Islet of Langerhans (tissue), 1 donor: Measurements from ENCODE around the gene TMEM69.
"Not testable (repeated sequence)": the region's sequence is repeated elsewhere in the genome, so short reads cannot be mapped to it uniquely, and the experiment has no call there.

Experiments
- FAIRE-seq: peaks from one replicate; lab custom pipeline; 2011; peaks lifted over from hg19 to GRCh38; lab: Jason Lieb, UNC

Gene TMEM69, protein sequence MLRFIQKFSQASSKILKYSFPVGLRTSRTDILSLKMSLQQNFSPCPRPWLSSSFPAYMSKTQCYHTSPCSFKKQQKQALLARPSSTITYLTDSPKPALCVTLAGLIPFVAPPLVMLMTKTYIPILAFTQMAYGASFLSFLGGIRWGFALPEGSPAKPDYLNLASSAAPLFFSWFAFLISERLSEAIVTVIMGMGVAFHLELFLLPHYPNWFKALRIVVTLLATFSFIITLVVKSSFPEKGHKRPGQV

DNA sequence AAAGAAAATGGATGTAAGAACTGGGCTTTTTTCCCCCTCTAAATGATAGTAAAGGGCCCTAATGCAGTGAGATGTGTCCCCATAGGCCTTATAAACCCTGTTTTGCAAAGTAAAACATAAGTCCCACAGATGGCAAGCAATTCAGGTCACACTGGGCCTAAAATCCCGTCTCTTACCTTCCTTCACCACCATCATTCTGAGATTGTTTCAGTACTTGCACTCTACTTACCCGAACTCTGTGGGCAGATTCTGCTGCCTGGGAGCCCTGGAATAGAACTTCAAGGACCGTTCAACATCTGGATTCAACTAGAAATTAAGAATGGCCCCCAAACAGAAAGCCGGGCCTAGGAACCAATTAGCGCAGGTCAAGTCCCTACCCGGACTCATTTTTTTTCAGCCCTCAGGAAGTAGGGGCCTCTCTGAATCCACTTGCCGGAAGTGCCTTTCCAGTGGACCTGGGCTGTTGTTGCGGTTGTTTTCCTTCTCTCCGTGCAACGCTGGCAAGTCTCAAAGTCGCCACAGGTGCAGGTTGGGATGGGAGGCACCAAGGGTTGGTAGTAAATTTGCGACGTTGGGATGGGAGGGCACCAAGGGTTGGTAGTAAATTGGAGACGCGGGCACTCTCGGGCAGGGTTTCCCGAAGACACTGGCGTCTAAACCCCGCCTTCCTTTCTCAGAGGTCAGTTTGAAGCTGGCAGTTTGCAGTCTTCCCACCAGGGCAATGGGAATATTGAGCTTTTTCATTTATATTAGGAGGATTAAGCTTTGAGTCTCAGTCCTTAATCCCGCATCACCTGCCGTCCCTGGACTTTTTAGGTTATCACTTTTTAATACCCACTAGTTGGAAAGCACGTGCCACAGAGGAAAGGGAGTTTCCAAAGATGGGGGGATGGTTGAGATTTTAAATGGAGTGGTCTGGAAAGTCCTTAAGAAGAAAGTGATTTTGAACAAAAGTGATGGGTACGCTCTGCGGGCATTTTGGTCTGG lies at the start of gene TMEM69:
Gene TMEM69, plus strand, starts transcription at position 428 of the 987 bp plus-strand sequence. CDS start 2,888 bp downstream, outside the sequence.
- no peak for FAIRE-seq

DNA sequence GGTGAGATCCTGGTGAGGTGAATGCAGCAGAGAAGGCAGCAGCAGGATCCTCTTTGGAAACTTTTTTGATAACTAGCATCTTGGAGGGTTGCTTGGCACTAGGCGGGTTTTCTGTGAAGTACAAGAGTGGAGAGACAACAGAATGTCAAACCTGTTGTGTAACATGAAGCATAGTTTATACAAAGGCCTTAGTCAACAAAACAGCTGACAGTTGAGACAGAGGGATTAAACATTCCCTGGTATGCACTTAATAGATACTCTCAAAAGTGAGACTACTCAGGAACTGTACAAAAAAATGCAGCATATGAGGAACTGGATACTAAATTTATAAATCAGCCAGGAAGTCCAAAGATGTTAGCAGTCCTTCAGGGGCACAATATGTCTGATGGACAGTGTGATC lies 47.7 kb upstream of the TMEM69 start:
- FAIRE-seq, result no peak

DNA sequence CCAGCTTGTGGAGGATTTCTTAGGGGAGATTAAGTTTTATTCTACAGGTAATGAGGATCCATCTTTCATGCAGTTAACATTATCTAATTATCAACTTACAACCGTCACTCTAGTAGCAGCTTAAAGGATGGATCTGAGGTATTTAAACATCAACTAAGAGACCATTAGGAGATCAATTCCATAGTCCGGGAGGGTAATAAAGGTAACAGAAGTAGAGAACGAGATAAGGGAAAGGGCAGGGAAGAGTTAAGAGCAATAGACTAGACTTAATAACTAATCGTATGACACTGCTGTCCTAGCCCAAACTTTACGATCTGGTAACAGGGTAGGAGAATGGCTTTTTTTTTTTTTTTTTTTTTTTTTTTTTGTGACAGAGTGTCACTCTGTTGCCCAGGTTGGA lies 44.7 kb upstream of the TMEM69 start:
- no peak for FAIRE-seq

DNA sequence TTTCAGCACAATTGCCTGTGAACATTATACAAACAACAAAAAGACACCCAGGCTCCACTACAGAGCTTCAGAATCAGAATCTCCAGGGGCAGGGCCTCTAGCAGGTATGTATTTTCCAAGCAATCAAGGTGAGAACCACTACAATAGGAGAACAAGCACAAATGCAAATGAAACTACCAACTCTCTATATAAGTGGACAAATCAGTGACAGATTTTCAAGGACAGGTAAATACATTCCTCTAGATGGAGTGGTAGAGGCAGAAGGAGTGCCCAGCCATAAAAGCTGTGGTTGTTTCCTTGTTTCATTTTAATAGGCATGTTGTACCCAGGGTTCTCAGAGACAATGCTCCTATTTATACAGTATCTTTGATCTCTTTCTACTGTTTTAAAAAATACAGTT lies 44.0 kb upstream of the TMEM69 start:
- no peak for FAIRE-seq

DNA sequence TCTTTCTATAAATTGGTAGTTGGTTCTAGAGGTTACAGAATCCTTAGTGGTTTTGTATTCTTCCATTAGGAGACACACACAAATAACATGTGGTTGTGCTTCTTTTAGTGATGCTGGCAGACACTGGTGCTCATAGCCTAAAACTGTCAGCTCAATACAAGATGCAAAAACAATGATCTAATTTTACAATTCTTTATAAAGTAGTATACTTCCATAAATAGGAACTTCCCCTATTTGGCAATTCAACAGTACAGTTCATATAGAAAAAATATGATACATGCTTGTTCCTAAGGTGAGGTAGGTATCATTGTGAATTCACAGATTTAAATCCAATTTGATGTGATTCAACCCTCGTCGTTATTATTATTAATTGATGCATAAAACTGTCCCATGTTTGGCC lies 43.3 kb upstream of the TMEM69 start:
- FAIRE-seq, result no peak

DNA sequence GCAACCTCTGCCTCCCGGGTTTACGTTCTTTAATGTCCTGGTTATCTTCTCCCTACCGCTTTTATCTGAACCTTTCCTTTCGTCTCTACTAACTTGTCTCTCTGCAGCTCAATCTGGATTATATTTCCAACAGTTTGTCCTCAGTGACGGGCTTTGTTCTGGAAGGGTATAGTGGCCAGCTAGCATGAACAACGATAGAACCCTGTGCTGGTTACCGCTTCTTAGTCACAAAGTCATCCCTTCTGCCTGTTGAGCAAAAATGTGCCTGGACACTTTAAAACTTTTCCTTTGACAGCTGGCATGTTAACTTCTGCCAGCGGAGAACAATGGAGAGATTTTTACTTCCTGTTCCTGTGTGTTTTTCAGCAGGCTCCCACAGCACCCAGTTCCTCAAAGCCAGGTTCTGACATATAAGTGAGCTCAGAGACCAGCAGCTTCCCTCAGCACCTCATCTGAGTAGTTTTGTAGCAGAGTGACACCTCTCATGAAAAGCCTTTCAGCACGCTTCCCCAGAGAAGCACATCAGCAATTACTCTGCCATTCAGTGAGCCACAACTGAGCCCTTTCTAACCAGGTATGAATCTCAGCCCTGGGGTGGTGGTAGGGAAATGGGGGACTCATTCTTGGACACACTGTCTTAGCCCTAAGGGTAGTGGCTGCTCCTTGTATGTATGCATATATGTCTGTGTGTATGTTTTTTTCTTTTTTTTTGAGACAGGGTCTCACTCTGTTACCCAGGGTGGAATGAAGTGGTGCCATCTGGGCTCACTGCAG lies 40.5 kb upstream of the TMEM69 start:
- no peak for FAIRE-seq

DNA sequence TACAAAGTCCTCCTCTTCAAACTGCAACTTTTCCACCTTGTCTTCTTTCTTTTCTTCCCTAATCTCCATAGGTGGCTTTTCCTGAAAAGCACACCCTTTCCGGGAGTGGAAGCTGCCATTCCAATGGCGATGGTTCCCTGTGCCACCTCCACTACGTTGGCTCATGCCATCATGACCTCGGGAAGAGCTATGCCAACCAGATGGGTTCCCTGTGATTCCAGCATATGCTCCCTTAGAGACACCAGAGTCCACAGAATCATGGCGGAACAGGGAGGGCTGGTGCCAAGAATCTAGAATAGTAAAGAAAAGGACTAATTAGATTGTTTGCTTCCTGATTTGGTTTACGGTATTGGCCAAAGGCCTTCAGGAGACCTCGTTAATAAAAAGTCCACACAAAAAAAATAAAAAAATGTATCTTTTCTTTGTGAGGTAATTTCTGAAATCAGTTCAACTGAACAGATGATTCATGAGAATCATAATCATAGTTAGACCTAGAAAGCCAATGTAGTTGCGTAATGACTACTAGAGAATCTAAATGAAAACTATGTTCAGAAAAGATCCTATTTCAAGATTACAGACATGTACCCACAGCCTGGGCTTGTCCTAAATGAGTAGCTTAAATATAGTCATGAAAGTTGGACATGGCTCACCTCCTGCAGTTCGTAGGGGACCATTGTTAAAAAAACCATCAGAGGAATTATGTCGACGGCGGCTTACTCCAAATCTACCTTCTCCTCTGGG lies 33.3 kb upstream of the TMEM69 start:
- no peak for FAIRE-seq

DNA sequence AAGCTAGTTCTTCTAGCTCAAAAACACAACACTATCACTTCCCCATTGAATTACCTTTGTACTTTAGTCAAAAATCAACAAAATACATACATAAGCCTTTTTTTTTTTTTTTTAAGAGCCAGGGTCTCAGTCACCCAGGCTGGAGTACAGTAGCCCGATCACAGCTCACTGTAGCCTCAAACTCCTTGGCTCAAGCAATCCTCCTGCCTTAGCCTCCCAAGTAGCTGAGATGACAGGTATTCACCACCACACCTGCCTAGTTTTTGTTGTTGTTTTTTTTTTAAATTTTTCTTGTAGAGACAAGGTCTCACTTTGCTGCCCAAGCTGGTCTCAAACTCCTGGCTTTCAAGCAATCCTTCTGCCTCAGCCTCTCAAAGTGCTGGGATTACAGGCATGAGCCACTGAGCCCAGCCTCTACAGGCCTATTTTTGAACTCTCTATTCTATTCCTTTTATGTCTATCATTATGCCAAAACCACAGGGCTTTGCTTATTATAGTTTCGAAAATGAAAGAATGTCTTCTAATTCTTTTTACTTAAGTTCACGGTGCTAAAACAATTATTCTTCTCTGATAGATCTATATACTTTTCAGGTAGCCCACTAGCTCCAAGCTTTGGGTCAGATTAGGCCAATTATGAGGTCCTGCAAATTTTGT lies 31.3 kb upstream of the TMEM69 start:
- no peak for FAIRE-seq

DNA sequence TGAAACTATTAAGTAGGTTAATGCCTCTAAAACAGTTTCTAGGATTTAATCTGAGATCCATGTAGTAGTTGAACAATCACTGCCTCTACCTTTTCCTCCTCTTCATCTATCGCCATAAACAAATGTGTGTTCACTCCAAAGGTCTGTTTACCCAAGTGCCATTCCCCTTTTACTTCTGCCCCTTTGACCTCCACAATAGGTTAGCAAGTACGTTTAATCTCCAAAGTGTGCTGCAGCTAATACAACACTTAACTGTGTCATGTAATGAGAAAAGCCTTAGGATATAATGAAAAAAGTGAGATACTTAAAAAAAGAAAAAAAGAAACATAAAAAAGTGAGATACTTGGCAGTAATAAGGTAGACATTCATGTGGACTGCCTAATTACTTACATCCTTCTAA lies 29.8 kb upstream of the TMEM69 start:
- FAIRE-seq, result no peak

DNA sequence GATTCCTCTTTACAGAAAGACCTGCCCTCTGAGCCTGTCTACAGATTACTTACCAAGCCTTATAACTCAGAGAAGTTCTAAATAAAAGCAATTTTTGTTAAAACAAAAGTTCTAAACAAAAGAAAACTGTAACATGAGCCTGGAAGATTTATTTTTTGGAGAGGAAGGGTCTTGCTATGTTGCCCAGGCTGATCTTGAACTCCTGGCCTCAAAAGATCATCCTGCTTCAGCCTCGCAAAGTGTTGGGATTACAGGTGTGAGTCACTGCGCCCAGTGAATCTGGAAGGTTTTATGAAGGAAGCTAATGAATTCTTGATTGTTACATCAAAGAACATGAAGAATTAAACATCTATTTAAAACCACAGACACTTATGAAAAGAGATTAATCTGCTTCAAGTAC lies 28.8 kb upstream of the TMEM69 start:
- no peak for FAIRE-seq

DNA sequence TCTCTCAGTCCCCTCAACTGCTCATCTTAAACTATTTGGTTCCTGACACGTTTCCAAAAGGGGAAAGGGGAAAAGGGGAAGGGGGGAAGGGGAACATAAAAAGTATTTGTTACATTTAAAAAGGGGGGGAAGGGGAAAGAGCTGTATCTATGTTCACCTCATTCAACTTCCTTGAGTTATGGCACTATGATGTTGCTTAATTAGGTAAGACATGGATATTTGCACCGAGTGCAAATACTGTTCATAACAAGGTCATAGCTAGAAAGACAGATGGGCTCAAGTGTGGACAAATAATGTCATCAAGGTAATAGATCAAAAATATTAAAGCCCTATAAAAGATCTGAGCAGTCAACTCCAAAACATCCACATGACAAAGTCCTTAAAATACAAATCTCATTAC lies 27.6 kb upstream of the TMEM69 start:
- peak; percentile 82 for FAIRE-seq

DNA sequence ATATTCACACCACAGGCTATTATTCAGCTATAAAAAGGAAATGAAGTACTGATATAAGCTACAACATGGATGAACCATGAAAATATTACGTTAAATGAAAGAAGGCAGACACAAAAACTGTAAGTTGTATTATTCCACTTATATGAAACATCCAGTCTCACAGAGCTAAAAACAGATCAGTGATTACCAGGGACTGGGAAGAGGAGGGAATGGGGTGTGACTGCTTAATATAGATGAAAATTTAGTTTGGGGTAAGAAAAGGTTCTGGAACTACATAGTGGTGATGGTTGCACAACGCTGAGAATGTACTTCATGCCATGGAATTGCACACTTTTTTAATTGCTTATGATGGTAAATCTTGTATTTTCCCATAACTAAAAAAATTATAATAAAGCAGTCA lies 21.1 kb upstream of the TMEM69 start:
- no peak for FAIRE-seq

DNA sequence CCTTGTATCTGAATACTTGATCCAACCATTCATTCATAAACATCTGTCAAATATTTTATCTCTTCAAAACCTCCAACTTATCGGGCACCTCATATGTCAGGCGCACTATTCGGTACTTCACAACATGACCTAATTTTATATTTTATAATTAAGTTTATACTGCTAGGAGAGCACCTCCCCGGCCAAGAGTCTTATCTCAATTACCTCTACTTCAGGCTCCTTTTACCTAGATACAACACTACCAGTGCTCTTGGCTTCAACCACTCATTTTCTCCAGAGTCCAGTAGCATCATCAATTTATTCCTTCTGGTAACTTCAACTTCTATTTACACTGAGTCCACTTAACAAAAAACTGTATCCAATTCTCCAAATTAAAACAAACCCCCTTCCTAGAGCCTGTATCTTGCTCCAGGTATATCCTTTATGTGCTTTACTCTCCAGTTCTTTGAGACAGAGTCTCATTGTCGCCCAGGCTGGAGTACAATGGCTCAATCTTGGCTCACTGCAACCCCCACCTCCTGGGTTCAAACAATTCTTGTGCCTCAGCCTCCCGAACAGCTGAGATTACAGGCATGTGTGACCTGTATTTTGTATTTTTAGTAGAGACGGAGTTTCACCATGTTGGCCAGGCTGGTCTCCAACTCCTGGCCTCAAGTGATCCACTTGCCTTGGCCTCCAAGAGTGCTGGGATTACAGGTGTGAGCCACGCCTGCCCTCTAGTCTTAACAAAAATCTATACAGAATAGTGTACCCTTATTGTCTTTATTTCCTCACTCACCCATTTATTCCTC lies 20.5 kb upstream of the TMEM69 start:
- FAIRE-seq, result no peak

DNA sequence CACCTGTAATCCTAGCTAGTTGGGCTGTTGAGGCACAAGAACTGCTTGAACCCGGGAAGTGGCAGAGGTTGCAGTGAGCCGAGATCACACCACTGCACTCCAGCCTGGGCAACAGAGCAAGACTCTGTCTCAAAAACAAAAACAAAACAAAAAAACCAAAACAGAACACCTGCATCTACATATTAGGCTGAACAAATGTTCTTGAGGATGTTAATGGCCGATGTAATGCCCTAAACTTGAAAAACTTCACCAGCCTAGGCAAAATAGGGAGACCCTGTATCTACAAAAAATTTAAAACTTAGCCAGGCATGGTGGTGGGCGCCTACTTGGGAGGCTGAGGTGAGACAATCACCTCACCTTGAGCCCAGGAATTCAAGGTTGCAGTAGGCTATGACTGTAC lies 19.5 kb upstream of the TMEM69 start:
- FAIRE-seq, result no peak

DNA sequence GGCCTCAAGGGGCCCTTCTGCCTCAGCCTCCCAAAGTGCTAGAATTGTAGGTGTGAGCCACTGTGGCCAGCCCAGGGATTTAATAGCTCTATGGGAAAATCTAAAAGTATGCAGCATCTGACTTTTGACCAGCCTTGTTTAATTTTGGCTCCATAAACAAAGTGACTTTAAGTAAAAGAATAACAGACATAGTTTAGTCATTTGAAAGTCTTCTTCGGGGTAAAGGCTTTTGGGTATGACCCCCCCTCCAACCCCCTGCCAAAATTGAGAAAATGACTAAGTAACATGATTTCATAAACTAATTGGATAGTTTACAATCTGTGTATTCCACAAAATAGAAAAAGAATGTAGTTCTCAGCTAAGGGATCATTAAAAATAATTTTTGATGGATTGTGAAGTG lies 18.6 kb upstream of the TMEM69 start:
- no peak for FAIRE-seq

DNA sequence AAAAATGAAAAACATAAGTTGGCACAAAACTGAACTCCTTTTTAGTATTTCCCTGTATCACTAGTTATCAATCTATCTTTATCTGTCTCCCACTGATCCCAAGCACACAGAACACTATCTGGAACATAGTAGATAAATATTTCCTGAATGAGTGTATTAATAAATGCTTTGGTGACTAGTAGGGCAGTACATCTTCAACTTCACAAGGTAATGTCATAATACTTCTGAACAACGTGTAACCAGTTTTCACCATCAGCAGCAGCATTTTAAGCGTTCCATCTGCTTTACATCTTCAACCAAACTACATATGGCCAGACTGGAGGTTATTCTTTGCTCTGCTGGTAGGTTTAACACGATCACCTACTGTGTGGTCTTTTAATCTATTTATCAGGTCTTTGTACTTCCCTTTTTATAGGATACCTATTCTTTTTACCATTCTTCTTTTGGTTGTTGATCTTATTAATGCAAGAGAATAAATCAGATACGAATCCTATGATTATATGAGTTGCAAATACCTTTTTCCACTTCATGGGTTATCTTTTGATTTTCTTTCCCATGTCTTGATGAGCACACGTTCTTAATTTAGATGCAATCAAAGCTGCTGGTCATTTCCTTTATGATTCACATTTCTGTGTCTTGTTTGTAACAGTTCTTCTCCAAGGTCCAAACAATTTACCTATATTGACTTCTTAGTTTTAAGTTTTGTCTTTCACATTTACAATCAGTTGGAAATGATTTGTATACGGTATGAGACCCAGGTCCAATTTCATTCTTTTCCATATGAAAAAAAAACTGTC lies 17.9 kb upstream of the TMEM69 start:
- FAIRE-seq, result no peak

DNA sequence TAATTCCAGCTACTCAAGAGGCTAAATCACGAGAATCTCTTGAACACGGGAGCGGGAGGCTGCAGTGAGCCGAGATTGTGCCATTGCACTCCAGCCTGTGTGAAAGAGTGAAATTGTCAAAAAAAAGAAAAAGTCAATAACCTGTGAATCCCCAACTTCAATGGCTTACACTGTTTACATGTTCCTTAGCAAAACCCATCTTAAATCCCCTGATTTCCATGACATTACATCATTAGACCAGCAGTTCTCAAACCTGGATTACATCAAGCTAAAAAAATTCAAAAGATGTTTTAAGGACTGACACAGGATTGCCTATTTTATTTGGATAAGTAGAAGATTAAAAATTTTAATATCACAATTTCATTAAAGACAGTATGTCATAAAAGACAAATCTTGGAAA lies 14.0 kb upstream of the TMEM69 start:
- FAIRE-seq, result no peak

DNA sequence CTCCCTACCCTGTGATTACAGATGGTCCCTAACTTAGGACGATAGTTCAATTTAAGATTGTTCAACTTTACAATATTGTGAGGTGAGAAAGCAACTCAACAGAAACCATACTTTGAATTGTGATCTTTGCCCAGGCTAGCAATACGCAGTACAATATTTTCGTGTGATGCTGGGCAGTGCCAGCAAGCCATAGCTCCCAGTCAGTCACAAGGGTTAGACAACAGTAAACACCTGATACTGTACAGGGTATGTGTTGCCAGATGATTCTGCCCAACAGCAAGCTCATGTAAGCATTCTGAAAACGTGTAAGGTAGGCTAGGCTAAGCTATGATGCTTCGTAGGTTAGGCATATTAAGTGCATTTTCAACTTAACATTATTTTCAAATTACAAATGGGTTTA lies 13.5 kb upstream of the TMEM69 start:
- FAIRE-seq, result no peak

DNA sequence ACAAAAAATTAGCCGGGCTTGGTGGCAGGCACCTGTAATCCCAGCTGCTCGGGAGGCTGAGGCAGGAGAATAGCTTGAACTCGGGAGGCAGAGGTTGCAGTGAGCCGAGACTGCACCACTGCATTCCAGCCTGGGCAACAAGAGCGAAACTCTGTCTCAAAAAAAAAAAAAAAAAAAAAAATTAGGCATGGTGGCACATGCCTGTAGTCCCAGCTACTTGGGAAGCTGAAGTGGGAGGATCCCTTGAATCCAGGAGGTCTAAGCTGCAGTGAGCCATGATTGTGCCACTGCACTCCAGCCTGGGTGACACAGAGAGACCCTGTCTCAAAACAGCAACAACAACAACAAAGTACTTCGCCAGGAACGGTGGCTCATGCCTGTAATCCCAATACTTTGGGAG lies 11.4 kb upstream of the TMEM69 start:
- not testable (repeated sequence) for FAIRE-seq

DNA sequence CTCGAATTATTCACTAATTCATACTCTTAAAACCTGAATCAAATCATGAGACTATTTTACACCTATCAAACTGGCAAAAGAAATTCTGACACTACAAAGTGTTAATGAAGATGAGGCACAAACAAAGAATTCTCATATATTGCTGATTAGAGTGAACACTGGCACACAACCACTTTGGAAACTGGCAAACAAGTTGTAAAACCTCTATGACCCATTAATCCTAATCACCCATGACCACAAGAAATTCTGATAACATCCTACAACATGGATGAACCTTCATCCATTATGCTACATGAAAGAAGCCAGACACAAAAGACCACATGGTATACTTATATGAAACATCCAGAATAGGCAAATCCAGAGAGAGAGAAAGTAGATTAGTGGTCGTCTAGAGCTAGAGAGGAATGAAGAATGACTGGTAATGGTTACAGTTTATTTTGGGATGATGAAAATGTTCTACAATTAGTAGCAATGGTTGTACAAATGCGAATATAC lies 10.2 kb upstream of the TMEM69 start:
- no peak for FAIRE-seq
